ENCODE data around the gene PJA1.

- TF ChIP-seq CTCF (IDR thresholded peaks at IDR 0.05) = no peak
- TF ChIP-seq POLR2AphosphoS5 (IDR thresholded peaks at IDR 0.05) = no peak
Observed at GRCh38 chrX:69143530-69143929, 21.7 kb downstream of the PJA1 start.
